ENCODE results near the gene ZEB2. TPM values are rescaled to one million over a fixed set of nuclear protein-coding genes. Genes with fewer than 3 reads are reported as not detected.

Gene ZEB2
- total RNA-seq, 4 donors from 2014 or later = 12.4 to 149 (median 29.9) TPM

- TF ChIP-seq POLR2A (IDR thresholded peaks at IDR 0.05) (no peak), CTCF (IDR thresholded peaks at IDR 0.05) (no peak)
- Histone ChIP-seq H3K27me3 (no peaks in the 10 kb centered on the region), H3K9me3 (no peaks in the 10 kb centered on the region), H3K4me3 (no peak overlapping the region), H3K27ac (peak overlapping the region in 3 of 4 donors; percentile 15 to 46 (median 17)), H3K4me1 (peaks cover 0 to 5% (median 0%) of the 10 kb centered on the region in 4 donors), H3K36me3 (no peaks in the 10 kb centered on the region)
- DNase-seq = no peak
Measured at GRCh38 chr2:144426355-144426754, 93.6 kb downstream of the ZEB2 start.

DNA sequence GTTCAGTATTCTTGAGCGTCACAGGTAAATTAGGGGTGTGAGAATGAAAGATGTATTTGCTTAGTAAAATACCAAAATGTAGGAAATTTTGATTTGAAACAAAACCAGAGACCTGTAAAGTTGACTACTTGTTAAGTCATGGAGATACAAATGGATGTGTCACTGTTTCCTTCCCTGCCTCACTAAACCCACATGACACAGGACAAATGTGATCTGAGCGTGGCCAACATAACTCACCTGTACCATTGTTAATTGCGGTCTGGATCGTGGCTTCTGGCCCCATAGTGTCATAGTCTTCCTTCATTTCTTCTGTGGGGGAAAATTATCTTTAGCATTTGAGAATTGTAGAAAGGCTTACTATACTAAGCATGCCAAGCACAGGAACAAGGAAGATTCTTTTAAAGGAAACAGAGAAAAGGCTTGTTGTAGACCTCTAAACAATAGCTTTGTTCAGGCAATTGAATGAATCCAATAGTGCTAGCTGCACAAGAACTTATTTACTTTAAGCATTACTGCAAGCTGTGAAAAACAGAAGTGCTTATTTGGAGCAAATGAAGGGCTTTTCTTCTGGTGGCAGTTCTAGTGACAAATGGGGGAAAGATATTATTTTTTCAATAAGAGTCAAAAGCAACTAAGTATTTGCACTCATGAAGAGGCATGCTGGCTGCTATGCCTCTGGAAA lies 95.2 kb downstream of the ZEB2 start:
- H3K27me3 ChIP-seq = no peaks in the 10 kb centered on the region
- no peak for DNase-seq
- H3K4me1 ChIP-seq = peaks cover 0 to 4% (median 0%) of the 10 kb centered on the region in 4 donors
- H3K27ac ChIP-seq = peak overlapping the region in 1 of 4 donors; percentile 3
- no peaks in the 10 kb centered on the region for H3K36me3 ChIP-seq
- H3K4me3 ChIP-seq = no peak overlapping the region
- TF ChIP-seq POLR2A (IDR thresholded peaks at IDR 0.05) = no peak
- TF ChIP-seq CTCF (IDR thresholded peaks at IDR 0.05) = no peak
- H3K9me3 ChIP-seq = no peaks in the 10 kb centered on the region

GRCh38 chr2:144421606-144422510 lies 98.1 kb downstream of the ZEB2 start:
- H3K4me1 ChIP-seq = peaks cover 0 to 3% (median 0%) of the 10 kb centered on the region in 4 donors
- TF ChIP-seq CTCF (IDR thresholded peaks at IDR 0.05) (no peak), POLR2A (IDR thresholded peaks at IDR 0.05) (no peak)
- no peak overlapping the region for H3K4me3 ChIP-seq
- H3K27me3 ChIP-seq = no peaks in the 10 kb centered on the region
- no peak for DNase-seq
- no peaks in the 10 kb centered on the region for H3K36me3 ChIP-seq
- no peaks in the 10 kb centered on the region for H3K9me3 ChIP-seq
- no peak overlapping the region for H3K27ac ChIP-seq

DNA sequence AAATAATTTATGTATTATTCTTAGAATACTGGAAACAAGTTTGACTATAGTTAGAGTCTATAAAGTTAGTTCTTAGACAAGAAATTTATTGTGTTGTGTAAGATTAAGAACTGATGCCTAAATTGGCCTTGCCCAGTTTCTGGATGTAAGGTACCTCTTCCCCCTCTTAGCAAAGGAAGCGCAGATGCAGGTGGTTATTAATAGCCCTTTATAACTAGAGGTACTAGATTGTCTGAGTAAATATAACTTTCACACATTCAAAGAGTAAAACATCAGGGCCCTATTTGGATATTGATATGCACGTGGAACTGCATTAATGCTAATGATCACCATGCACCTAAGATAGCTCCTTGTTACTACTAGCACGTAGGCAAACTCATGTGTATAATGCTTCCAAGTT lies 100.7 kb downstream of the ZEB2 start:
- H3K4me1 ChIP-seq = no peaks in the 10 kb centered on the region
- H3K9me3 ChIP-seq = no peaks in the 10 kb centered on the region
- H3K4me3 ChIP-seq = no peak overlapping the region
- DNase-seq = no peak
- H3K27me3 ChIP-seq = no peaks in the 10 kb centered on the region
- no peaks in the 10 kb centered on the region for H3K36me3 ChIP-seq
- no peak overlapping the region for H3K27ac ChIP-seq
- no peak for TF ChIP-seq POLR2A (IDR thresholded peaks at IDR 0.05)

DNA sequence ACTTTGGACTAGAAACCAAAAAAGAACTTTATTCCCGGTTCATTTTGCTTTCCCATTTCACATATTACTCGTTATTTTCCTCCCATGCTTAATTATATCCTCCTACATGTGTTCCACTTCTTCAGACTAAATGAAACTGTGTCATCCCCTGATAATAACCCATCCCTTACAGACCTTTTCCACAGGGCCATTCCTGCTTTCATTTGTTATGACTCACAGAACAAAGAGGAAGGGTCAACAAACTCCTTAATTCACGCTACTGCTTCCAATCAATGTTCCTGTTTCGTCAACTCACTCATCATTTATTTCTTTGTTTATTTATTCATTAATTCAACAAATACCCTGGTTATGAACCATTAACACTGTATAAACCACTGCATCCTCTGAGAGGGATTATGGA lies 104.5 kb downstream of the ZEB2 start:
- Histone ChIP-seq H3K4me1 (peaks cover 0 to 3% (median 0%) of the 10 kb centered on the region in 4 donors), H3K36me3 (no peaks in the 10 kb centered on the region), H3K9me3 (no peaks in the 10 kb centered on the region), H3K27ac (no peak overlapping the region), H3K4me3 (no peak overlapping the region), H3K27me3 (no peaks in the 10 kb centered on the region)
- no peak for DNase-seq
- TF ChIP-seq CTCF (IDR thresholded peaks at IDR 0.05) = no peak
- TF ChIP-seq POLR2A (IDR thresholded peaks at IDR 0.05) = no peak

GRCh38 chr2:144414324-144414845 lies 105.5 kb downstream of the ZEB2 start:
- H3K36me3 ChIP-seq = no peaks in the 10 kb centered on the region
- H3K9me3 ChIP-seq = no peaks in the 10 kb centered on the region
- TF ChIP-seq CTCF (IDR thresholded peaks at IDR 0.05) (no peak), POLR2A (IDR thresholded peaks at IDR 0.05) (no peak)
- peak overlapping the region in 3 of 4 donors; percentile 7 to 39 (median 34) for H3K27ac ChIP-seq
- DNase-seq = no peak
- peaks cover 0 to 3% (median 0%) of the 10 kb centered on the region in 4 donors for H3K4me1 ChIP-seq
- no peaks in the 10 kb centered on the region for H3K27me3 ChIP-seq
- no peak overlapping the region for H3K4me3 ChIP-seq
